ENCODE measurements around the gene CDH5. TPM values are rescaled to one million over a fixed set of nuclear protein-coding genes. Genes with fewer than 3 reads are reported as not detected.

Gene CDH5
- total and polyA plus RNA-seq, 2 of the 13 experiments (the other 11 are each of a cell fraction or from before 2014, with no cell fraction given) = 0.71 to 1.1 TPM

DNA sequence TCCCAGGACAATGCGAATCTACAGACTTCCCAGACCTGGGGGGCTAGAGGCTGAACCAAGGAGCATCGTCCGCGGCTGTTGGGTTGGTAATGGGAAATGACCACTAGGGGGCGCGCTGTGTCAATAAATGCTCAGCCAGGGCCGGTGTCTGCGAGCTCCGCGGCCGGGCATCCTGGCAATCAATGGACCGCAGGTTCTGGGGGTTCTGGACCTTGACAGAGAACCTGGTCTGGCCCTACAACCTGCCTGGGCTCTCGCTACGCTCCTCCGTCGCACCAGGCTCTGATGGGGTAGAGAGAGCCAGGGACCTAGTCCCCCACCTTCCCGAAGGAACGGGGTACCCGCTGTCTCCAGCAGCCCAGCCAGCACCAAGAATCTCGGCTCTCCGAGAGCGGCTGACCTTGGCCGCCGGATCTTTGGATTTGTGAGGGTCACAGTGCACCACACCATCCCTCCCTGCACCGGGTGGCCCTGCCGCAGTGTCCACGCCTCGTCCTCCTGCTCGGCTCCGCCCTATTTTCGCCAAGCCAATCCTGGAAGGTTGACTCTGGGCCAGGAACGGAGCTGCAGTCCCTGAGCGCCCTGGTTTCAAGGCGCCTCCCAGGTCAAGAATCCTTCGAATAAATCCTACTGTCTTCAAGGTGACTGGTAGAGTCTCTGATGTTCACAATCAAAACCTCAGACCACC lies 40.2 kb downstream of the CDH5 start:
- Histone ChIP-seq H3K4me3 (replicated peaks in 1 of 3; ENCODE audit: insufficient read depth in 1 of 3, low read depth in 2 of 3, low read length in 3 of 3) (peak overlapping the region; percentile 47 to 76 (median 50)), H3K79me2 (ENCODE audit: insufficient read depth, low read length) (no peaks in the 10 kb centered on the region), H3K9ac (ENCODE audit: insufficient read depth, low read depth, low read length) (peak overlapping the region; percentile 69), H3K27me3 (ENCODE audit: control insufficient read depth in 1 of 2, insufficient read depth in 2 of 2, low read length in 2 of 2) (no peaks in the 10 kb centered on the region), H3K4me1 (ENCODE audit: insufficient read depth, low read length) (peaks cover 50% of the 10 kb centered on the region), H4K20me1 (ENCODE audit: insufficient read depth, low read length) (no peaks in the 10 kb centered on the region), H3K4me2 (ENCODE audit: low read depth, low read length) (peak overlapping the region; percentile 93), H3K9me3 (ENCODE audit: low read length) (peaks cover 6% of the 10 kb centered on the region; the same call in 1 of the 2 replicates), H2AFZ (ENCODE audit: low read length) (peak overlapping the region; percentile 47), H3K27ac (ENCODE audit: extremely low read length, insufficient read depth, low read length) (peak overlapping the region; percentile 94), H3K36me3 (replicated peaks in 1 of 2; ENCODE audit: control insufficient read depth in 1 of 2, insufficient read depth in 2 of 2, low read length in 2 of 2) (0 out of 5 replicates have a peak, but pooled peaks cover 0 to 5% of the 10 kb centered on the region in 2 experiments)
- FAIRE-seq (peak; percentile 64), ATAC-seq (peak; percentile 84), DNase-seq (ENCODE audit: low spot score) (peak; percentile 73)
- in situ Hi-C loops (cut with HindIII; ENCODE audit: extremely low pct_ligation_motif_present, low pct_unique_long_range_greater_than_20kb) (loop anchor here (5.0 to 25.0 kb wide), 4 partner anchors 41 to 456 kb away; no protein-coding TSS in a partner anchor), intact Hi-C loops (cut with micrococcal nuclease; ENCODE audit: unreplicated experiment) (loop anchor here (1.0 to 5.0 kb wide), 5 partner anchors 38 to 202 kb away; partner anchors contain the start of gene CMTM3)
- BruUV-seq (replicated peaks) = no TSS peak
- ChIA-PET POLR2A (interaction anchor here (0.7 to 3.5 kb wide), 10 partner anchors 18 to 203 kb away, joined by 3 to 48 read pairs (median 4); no protein-coding TSS in a partner anchor), CTCF (ENCODE audit: low intra/inter-chr PET ratio, low total read pairs) (interaction anchor here (1.4 to 6.5 kb wide), 4 partner anchors 37 to 198 kb away, joined by 6 to 121 read pairs (median 9); partner anchors contain the start of gene CMTM3)
- WGBS (ENCODE audit: low lambda C conversion rate) = under 1% methylated on average over 16 of the region's 35 CpGs
- TF ChIP-seq GATAD2A (CRISPR knock-in tag; IDR thresholded peaks at IDR 0.05) (peak; percentile 76), KMT2B (CRISPR knock-in tag; IDR thresholded peaks at IDR 0.05) (no peak), TAF1 (CRISPR knock-in tag; IDR thresholded peaks at IDR 0.05) (peak; percentile 44; the same call in 1 of the 2 replicates), CREB1 (IDR thresholded peaks at IDR 0.05) (no peak), CREB1 (CRISPR knock-in tag; IDR thresholded peaks at IDR 0.05) (no peak), IKZF4 (CRISPR knock-in tag; IDR thresholded peaks at IDR 0.05; ENCODE audit: borderline replicate concordance, low read depth, not compliant biosample characterization) (no peak), KLF6 (CRISPR knock-in tag; IDR thresholded peaks at IDR 0.05) (0 out of 2 replicates have a peak, but pooled peaks have one; percentile 52), RFXAP (CRISPR knock-in tag; IDR thresholded peaks at IDR 0.05; ENCODE audit: borderline replicate concordance) (no peak), JUND (CRISPR knock-in tag; IDR thresholded peaks at IDR 0.05) (no peak), ZZZ3 (CRISPR knock-in tag; IDR thresholded peaks at IDR 0.05; ENCODE audit: borderline replicate concordance) (no peak), TOE1 (CRISPR knock-in tag; IDR thresholded peaks at IDR 0.05) (no peak)
- TF ChIP-seq, protein P1, sequence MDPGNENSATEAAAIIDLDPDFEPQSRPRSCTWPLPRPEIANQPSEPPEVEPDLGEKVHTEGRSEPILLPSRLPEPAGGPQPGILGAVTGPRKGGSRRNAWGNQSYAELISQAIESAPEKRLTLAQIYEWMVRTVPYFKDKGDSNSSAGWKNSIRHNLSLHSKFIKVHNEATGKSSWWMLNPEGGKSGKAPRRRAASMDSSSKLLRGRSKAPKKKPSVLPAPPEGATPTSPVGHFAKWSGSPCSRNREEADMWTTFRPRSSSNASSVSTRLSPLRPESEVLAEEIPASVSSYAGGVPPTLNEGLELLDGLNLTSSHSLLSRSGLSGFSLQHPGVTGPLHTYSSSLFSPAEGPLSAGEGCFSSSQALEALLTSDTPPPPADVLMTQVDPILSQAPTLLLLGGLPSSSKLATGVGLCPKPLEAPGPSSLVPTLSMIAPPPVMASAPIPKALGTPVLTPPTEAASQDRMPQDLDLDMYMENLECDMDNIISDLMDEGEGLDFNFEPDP (CRISPR knock-in tag; conservative IDR thresholded peaks at IDR 0.05) = no peak
- TF ChIP-seq, protein P2, sequence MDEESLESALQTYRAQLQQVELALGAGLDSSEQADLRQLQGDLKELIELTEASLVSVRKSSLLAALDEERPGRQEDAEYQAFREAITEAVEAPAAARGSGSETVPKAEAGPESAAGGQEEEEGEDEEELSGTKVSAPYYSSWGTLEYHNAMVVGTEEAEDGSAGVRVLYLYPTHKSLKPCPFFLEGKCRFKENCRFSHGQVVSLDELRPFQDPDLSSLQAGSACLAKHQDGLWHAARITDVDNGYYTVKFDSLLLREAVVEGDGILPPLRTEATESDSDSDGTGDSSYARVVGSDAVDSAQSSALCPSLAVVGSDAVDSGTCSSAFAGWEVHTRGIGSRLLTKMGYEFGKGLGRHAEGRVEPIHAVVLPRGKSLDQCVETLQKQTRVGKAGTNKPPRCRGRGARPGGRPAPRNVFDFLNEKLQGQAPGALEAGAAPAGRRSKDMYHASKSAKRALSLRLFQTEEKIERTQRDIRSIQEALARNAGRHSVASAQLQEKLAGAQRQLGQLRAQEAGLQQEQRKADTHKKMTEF (CRISPR knock-in tag; IDR thresholded peaks at IDR 0.05) = peak; percentile 87
- TF ChIP-seq, protein P3, sequence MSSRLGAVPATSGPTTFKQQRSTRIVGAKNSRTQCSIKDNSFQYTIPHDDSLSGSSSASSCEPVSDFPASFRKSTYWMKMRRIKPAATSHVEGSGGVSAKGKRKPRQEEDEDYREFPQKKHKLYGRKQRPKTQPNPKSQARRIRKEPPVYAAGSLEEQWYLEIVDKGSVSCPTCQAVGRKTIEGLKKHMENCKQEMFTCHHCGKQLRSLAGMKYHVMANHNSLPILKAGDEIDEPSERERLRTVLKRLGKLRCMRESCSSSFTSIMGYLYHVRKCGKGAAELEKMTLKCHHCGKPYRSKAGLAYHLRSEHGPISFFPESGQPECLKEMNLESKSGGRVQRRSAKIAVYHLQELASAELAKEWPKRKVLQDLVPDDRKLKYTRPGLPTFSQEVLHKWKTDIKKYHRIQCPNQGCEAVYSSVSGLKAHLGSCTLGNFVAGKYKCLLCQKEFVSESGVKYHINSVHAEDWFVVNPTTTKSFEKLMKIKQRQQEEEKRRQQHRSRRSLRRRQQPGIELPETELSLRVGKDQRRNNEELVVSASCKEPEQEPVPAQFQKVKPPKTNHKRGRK (CRISPR knock-in tag; IDR thresholded peaks at IDR 0.05) = no peak; the same call in 1 of the 2 replicates
- TF ChIP-seq, protein P4, sequence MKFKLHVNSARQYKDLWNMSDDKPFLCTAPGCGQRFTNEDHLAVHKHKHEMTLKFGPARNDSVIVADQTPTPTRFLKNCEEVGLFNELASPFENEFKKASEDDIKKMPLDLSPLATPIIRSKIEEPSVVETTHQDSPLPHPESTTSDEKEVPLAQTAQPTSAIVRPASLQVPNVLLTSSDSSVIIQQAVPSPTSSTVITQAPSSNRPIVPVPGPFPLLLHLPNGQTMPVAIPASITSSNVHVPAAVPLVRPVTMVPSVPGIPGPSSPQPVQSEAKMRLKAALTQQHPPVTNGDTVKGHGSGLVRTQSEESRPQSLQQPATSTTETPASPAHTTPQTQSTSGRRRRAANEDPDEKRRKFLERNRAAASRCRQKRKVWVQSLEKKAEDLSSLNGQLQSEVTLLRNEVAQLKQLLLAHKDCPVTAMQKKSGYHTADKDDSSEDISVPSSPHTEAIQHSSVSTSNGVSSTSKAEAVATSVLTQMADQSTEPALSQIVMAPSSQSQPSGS (CRISPR knock-in tag; IDR thresholded peaks at IDR 0.05) = no peak
- TF ChIP-seq, protein P5, sequence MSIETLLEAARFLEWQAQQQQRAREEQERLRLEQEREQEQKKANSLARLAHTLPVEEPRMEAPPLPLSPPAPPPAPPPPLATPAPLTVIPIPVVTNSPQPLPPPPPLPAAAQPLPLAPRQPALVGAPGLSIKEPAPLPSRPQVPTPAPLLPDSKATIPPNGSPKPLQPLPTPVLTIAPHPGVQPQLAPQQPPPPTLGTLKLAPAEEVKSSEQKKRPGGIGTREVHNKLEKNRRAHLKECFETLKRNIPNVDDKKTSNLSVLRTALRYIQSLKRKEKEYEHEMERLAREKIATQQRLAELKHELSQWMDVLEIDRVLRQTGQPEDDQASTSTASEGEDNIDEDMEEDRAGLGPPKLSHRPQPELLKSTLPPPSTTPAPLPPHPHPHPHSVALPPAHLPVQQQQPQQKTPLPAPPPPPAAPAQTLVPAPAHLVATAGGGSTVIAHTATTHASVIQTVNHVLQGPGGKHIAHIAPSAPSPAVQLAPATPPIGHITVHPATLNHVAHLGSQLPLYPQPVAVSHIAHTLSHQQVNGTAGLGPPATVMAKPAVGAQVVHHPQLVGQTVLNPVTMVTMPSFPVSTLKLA (IDR thresholded peaks at IDR 0.05) = no peak

All from HepG2 (cell line).